ENCODE measurements around the gene PHF14.

- TF ChIP-seq CTCF (conservative IDR thresholded peaks at IDR 0.05) (peak; percentile 8; the same call in 1 of the 2 replicates), ZFX (IDR thresholded peaks at IDR 0.05) (no peak)
Measured at GRCh38 chr7:11193888-11194287, 220.2 kb downstream of the PHF14 start.
